SK-N-SH treated with all-trans-retinoic acid at 6 μM for 48 hours (cell line): ENCODE data around the gene NME4.

Experiments
- ARNTL ChIP-seq: fragments of 450-650 bp; formaldehyde crosslinking; IDR thresholded peaks from 2 replicates; pipeline ENCODE4 v1.5.0; 2020; ENCODE audit warnings: low read depth, mild to moderate bottlenecking, moderate library complexity, borderline replicate concordance
- BACH2 ChIP-seq: fragments of 250-450 bp; sonication (Bioruptor Pico); IDR thresholded peaks from 2 replicates; pipeline ENCODE4 v1.9.0; 2021; ENCODE audit warnings: mild to moderate bottlenecking, borderline replicate concordance
- ESRRG ChIP-seq: fragments of 250-450 bp; sonication (Bioruptor Pico); IDR thresholded peaks from 2 replicates; pipeline ENCODE4 v1.6.1; 2021; ENCODE audit warnings: mild to moderate bottlenecking
- ISL1 ChIP-seq: fragments of 250-450 bp; sonication (Bioruptor Pico); IDR thresholded peaks from 2 replicates; pipeline ENCODE4 v2.1.2; 2022; ENCODE audit warnings: mild to moderate bottlenecking, moderate library complexity
- RARB ChIP-seq: fragments of 250-450 bp; sonication (Bioruptor Pico); IDR thresholded peaks from 2 replicates; pipeline ENCODE4 v1.8.0; 2021; ENCODE audit warnings: mild to moderate bottlenecking, moderate library complexity
- TCF4 ChIP-seq: fragments of 250-450 bp; sonication (Bioruptor Pico); IDR thresholded peaks from 2 replicates; pipeline ENCODE4 v1.8.0; 2021; ENCODE audit warnings: mild to moderate bottlenecking, moderate library complexity, borderline replicate concordance
- ZC3H10 ChIP-seq: fragments of 250-450 bp; sonication (Bioruptor Pico); IDR thresholded peaks from 2 replicates; pipeline ENCODE4 v1.5.1; 2021; ENCODE audit warnings: mild to moderate bottlenecking, moderate library complexity
- ZFP3 ChIP-seq: fragments of 250-450 bp; sonication (Bioruptor Pico); IDR thresholded peaks from 2 replicates; pipeline ENCODE4 v1.5.0; 2020; ENCODE audit warnings: mild to moderate bottlenecking, moderate library complexity
- ZFP30 ChIP-seq: fragments of 450-650 bp; formaldehyde crosslinking; IDR thresholded peaks from 2 replicates; pipeline ENCODE4 v1.5.0; 2022; ENCODE audit warnings: mild to moderate bottlenecking, moderate library complexity
- TF ChIP-seq, protein P1 (sequence below): fragments of 250-450 bp; sonication (Bioruptor Pico); IDR thresholded peaks from 2 replicates; pipeline ENCODE4 v1.8.0; 2020; ENCODE audit warnings: mild to moderate bottlenecking, moderate library complexity, borderline replicate concordance
- TF ChIP-seq, protein P2 (sequence below): fragments of 250-450 bp; sonication (Bioruptor Pico); IDR thresholded peaks from 2 replicates; pipeline ENCODE4 v1.8.0; 2021; ENCODE audit warnings: low read depth, mild to moderate bottlenecking, moderate library complexity, borderline replicate concordance
- TF ChIP-seq, protein P3 (sequence below): fragments of 250-450 bp; sonication (Bioruptor Pico); IDR thresholded peaks from 2 replicates; pipeline ENCODE4 v1.5.1; 2020; ENCODE audit warnings: low read depth, mild to moderate bottlenecking, moderate library complexity
- TF ChIP-seq, protein P4 (sequence below): fragments of 250-450 bp; sonication (Bioruptor Pico); IDR thresholded peaks from 2 replicates; pipeline ENCODE4 v1.5.0; 2020; ENCODE audit warnings: mild to moderate bottlenecking, moderate library complexity

DNA sequence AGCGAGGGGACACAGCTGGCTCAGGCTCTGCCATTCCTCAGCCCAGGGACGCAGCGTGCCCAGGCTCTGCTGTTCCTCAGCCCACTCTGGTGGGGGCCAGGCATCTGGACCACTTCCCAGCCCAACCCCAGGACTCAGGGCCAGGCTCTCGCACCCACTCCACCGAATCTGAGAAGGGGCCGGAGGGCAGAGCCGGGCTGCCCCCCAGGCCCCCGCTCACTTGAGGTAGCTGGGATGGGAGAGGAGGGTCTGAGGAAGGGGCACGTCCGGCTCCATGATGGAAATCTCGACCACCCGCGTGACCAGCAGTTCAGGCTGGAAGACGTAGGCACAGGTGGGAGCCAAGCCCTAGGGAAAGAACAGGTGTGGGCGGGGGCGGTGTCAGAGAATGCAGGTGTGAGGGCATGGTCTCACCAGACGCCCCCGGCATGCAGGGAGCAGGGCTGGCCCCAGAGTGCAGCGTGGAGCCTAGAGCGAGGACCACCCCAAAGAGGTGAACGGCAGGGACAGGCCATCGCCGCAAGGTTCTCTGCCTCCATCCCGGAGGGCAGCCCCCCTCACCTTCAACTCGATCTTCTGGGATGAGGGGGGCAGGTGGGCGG, 20.1 kb upstream of the NME4 start:
- TF ChIP-seq ZFP3 (CRISPR knock-in tag) (no peak), RARB (CRISPR knock-in tag) (no peak), ISL1 (CRISPR knock-in tag) (no peak), ZC3H10 (CRISPR knock-in tag) (no peak), TCF4 (CRISPR knock-in tag) (no peak), ESRRG (CRISPR knock-in tag) (no peak), ARNTL (CRISPR knock-in tag) (no peak), BACH2 (CRISPR knock-in tag) (no peak), ZFP30 (CRISPR knock-in tag) (no peak)
- TF ChIP-seq, protein P1, sequence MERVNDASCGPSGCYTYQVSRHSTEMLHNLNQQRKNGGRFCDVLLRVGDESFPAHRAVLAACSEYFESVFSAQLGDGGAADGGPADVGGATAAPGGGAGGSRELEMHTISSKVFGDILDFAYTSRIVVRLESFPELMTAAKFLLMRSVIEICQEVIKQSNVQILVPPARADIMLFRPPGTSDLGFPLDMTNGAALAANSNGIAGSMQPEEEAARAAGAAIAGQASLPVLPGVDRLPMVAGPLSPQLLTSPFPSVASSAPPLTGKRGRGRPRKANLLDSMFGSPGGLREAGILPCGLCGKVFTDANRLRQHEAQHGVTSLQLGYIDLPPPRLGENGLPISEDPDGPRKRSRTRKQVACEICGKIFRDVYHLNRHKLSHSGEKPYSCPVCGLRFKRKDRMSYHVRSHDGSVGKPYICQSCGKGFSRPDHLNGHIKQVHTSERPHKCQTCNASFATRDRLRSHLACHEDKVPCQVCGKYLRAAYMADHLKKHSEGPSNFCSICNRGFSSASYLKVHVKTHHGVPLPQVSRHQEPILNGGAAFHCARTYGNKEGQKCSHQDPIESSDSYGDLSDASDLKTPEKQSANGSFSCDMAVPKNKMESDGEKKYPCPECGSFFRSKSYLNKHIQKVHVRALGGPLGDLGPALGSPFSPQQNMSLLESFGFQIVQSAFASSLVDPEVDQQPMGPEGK (CRISPR knock-in tag), result no peak
- TF ChIP-seq, protein P2, sequence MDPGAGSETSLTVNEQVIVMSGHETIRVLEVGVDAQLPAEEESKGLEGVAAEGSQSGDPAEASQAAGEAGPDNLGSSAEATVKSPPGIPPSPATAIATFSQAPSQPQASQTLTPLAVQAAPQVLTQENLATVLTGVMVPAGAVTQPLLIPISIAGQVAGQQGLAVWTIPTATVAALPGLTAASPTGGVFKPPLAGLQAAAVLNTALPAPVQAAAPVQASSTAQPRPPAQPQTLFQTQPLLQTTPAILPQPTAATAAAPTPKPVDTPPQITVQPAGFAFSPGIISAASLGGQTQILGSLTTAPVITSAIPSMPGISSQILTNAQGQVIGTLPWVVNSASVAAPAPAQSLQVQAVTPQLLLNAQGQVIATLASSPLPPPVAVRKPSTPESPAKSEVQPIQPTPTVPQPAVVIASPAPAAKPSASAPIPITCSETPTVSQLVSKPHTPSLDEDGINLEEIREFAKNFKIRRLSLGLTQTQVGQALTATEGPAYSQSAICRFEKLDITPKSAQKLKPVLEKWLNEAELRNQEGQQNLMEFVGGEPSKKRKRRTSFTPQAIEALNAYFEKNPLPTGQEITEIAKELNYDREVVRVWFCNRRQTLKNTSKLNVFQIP (CRISPR knock-in tag), result no peak
- TF ChIP-seq, protein P3, sequence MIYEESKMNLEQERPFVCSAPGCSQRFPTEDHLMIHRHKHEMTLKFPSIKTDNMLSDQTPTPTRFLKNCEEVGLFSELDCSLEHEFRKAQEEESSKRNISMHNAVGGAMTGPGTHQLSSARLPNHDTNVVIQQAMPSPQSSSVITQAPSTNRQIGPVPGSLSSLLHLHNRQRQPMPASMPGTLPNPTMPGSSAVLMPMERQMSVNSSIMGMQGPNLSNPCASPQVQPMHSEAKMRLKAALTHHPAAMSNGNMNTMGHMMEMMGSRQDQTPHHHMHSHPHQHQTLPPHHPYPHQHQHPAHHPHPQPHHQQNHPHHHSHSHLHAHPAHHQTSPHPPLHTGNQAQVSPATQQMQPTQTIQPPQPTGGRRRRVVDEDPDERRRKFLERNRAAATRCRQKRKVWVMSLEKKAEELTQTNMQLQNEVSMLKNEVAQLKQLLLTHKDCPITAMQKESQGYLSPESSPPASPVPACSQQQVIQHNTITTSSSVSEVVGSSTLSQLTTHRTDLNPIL (CRISPR knock-in tag), result no peak
- TF ChIP-seq, protein P4, sequence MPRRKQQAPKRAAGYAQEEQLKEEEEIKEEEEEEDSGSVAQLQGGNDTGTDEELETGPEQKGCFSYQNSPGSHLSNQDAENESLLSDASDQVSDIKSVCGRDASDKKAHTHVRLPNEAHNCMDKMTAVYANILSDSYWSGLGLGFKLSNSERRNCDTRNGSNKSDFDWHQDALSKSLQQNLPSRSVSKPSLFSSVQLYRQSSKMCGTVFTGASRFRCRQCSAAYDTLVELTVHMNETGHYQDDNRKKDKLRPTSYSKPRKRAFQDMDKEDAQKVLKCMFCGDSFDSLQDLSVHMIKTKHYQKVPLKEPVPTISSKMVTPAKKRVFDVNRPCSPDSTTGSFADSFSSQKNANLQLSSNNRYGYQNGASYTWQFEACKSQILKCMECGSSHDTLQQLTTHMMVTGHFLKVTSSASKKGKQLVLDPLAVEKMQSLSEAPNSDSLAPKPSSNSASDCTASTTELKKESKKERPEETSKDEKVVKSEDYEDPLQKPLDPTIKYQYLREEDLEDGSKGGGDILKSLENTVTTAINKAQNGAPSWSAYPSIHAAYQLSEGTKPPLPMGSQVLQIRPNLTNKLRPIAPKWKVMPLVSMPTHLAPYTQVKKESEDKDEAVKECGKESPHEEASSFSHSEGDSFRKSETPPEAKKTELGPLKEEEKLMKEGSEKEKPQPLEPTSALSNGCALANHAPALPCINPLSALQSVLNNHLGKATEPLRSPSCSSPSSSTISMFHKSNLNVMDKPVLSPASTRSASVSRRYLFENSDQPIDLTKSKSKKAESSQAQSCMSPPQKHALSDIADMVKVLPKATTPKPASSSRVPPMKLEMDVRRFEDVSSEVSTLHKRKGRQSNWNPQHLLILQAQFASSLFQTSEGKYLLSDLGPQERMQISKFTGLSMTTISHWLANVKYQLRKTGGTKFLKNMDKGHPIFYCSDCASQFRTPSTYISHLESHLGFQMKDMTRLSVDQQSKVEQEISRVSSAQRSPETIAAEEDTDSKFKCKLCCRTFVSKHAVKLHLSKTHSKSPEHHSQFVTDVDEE (CRISPR knock-in tag), result no peak
